GM12878 (cell line): ENCODE measurements around the gene DNAJC17. TPM values are rescaled to one million over a fixed set of nuclear protein-coding genes. Genes with fewer than 3 reads are reported as not detected.

Experiments used
- ATAC-seq: fragments of 200-7000 bp; cut with Tn5 transposase; 3 replicates; pipeline ENCODE4 v1.9.1; 2020; ENCODE audit warnings: mild to moderate bottlenecking, moderate library complexity
- BruUV-seq: library from RNA; stranded (reverse); fragments of 400-500 nt; replicated peaks from 2 replicates; lab custom pipeline; 2021; lab: Mats Ljungman, UMichigan
- CTCF ChIA-PET: fragments of 300-600 bp; sonication (Branson Sonifier 250); formaldehyde crosslinking; extraction: SDS; loops from one replicate; lab custom pipeline; 2021; ENCODE audit warnings: inconsistent platforms; lab: Yijun Ruan, JAX
- POLR2A ChIA-PET: fragments of 350-600 bp; formaldehyde crosslinking; extraction: SDS; loops from one replicate; lab custom pipeline; 2021; ENCODE audit warnings: inconsistent platforms; lab: Charles Lee
- RAD21 ChIA-PET: fragments of 300-600 bp; sonication (Branson Sonifier 250); formaldehyde crosslinking; loops from one replicate; lab custom pipeline; 2023; ENCODE audit warnings: antibody characterized with exemption; ENCODE audit not compliant: unreplicated experiment; lab: Charles Lee
- SMC1A ChIA-PET: fragments of 300-600 bp; sonication (Branson Sonifier 250); formaldehyde crosslinking; loops from one replicate; lab custom pipeline; 2023; ENCODE audit not compliant: unreplicated experiment, uncharacterized antibody; lab: Charles Lee
- DNase-seq: peaks from one replicate; pipeline ENCODE4 v3.0.0-alpha.2; 2011; ENCODE audit warnings: low read depth, low spot score
- FAIRE-seq: peaks from 3 replicates; lab custom pipeline; 2011; peaks lifted over from hg19 to GRCh38; lab: Jason Lieb, UNC
- H2AFZ ChIP-seq: 2 replicates; pipeline ENCODE4 v1.6.0; 2011; ENCODE audit warnings: low read depth, low read length, control low read depth; ENCODE audit not compliant: control insufficient read depth
- H3K27ac ChIP-seq: 2 replicates; pipeline ENCODE4 v1.5.1; 2011; ENCODE audit warnings: control low read depth; ENCODE audit not compliant: control insufficient read depth, insufficient read depth
- H3K27me3 ChIP-seq, 2 experiments: replicated peaks in 1 of 2; 2 replicates each; pipeline versions ENCODE4 v1.6.0 to v1.6.1; 2011; ENCODE audit warnings: low read length in 1 of 2; ENCODE audit not compliant: control insufficient read depth in 2 of 2, insufficient read depth in 2 of 2
- H3K36me3 ChIP-seq, 2 experiments: 2 replicates each; pipeline ENCODE4 v1.5.1; 2011; ENCODE audit warnings: low read length in 1 of 2; ENCODE audit not compliant: control insufficient read depth in 2 of 2, insufficient read depth in 2 of 2
- H3K4me1 ChIP-seq: 2 replicates; pipeline ENCODE4 v1.6.1; 2011; ENCODE audit warnings: mild to moderate bottlenecking, low read length, moderate library complexity, mixed read lengths; ENCODE audit not compliant: control insufficient read depth, insufficient read depth
- H3K4me2 ChIP-seq: 2 replicates; pipeline ENCODE4 v1.6.0; 2011; ENCODE audit warnings: control low read depth; ENCODE audit not compliant: control insufficient read depth, insufficient read depth
- H3K4me3 ChIP-seq: fragments of 200-600 bp; sonication (generic); 2 replicates; pipeline ENCODE4 v1.5.1; 2016
- H3K79me2 ChIP-seq: 2 replicates; pipeline ENCODE4 v1.6.0; 2011; ENCODE audit warnings: low read length; ENCODE audit not compliant: control insufficient read depth, insufficient read depth
- H3K9ac ChIP-seq: 2 replicates; pipeline ENCODE4 v1.8.0; 2011; ENCODE audit warnings: low read length, control low read depth, mixed read lengths; ENCODE audit not compliant: control insufficient read depth, insufficient read depth
- H3K9me3 ChIP-seq: replicated peaks from 3 replicates; pipeline ENCODE4 v1.5.1; 2011; ENCODE audit warnings: mild to moderate bottlenecking, low read length; ENCODE audit not compliant: control insufficient read depth, insufficient read depth
- H4K20me1 ChIP-seq: 2 replicates; pipeline ENCODE4 v1.6.0; 2011; ENCODE audit not compliant: control insufficient read depth, insufficient read depth
- ATF7 ChIP-seq: fragments of 450-650 bp; IDR thresholded peaks from 2 replicates; pipeline ENCODE4 v1.6.1; 2016; ENCODE audit warnings: low read depth, mild to moderate bottlenecking
- CBX3 ChIP-seq: fragments of 200-600 bp; sonication (generic); IDR thresholded peaks from 2 replicates; pipeline ENCODE4 v1.6.1; 2016; ENCODE audit warnings: low read depth, borderline replicate concordance
- FOXM1 ChIP-seq: IDR thresholded peaks from 2 replicates; pipeline ENCODE4 v1.6.1; 2012; ENCODE audit warnings: low read depth, mild to moderate bottlenecking, inconsistent platforms, low read length, moderate library complexity
- HDAC6 ChIP-seq: fragments of 200-600 bp; sonication (generic); IDR thresholded peaks from one replicate; pipeline ENCODE4 v1.8.0; 2017; ENCODE audit warnings: antibody characterized with exemption; ENCODE audit not compliant: unreplicated experiment
- NFIC ChIP-seq: IDR thresholded peaks from 2 replicates; pipeline ENCODE4 v1.6.1; 2012; ENCODE audit warnings: low read depth, mild to moderate bottlenecking, inconsistent platforms, low read length, moderate library complexity
- PAX5 ChIP-seq: IDR thresholded peaks from 2 replicates; pipeline ENCODE4 v1.6.1; 2011; ENCODE audit warnings: low read depth, low read length, borderline replicate concordance
- RFX5 ChIP-seq: IDR thresholded peaks from 2 replicates; pipeline ENCODE4 v1.6.1; 2011; ENCODE audit warnings: low read depth, low read length, improper control_type of control experiment
- RUNX3 ChIP-seq: IDR thresholded peaks from 2 replicates; pipeline ENCODE4 v1.6.1; 2012; ENCODE audit warnings: low read length, inconsistent platforms
- SREBF1 ChIP-seq: IDR thresholded peaks from 2 replicates; pipeline ENCODE4 v1.6.1; 2012; ENCODE audit warnings: mild to moderate bottlenecking, low read length
- SUZ12 ChIP-seq: fragments of 200-600 bp; sonication (generic); IDR thresholded peaks from one replicate; pipeline ENCODE4 v1.6.1; 2018; ENCODE audit warnings: antibody characterized with exemption, mild to moderate bottlenecking; ENCODE audit not compliant: unreplicated experiment
- TARDBP ChIP-seq: IDR thresholded peaks from 2 replicates; pipeline ENCODE4 v1.6.1; 2016; ENCODE audit warnings: borderline replicate concordance
- TBL1XR1 ChIP-seq: IDR thresholded peaks from 2 replicates; pipeline ENCODE4 v1.6.1; 2012; ENCODE audit warnings: low read depth, low read length, improper control_type of control experiment
- ZNF274 ChIP-seq: IDR thresholded peaks from one replicate; pipeline ENCODE4 v1.8.0; 2011; ENCODE audit not compliant: insufficient read length, insufficient read depth
- WGBS: methylation state at CpG from one replicate; pipeline ENCODE4 v1.1.6; 2016; ENCODE audit warnings: low lambda C conversion rate; ENCODE audit not compliant: insufficient replicate concordance, insufficient coverage; ENCODE audit errors: missing lambda C conversion rate; 5-methylcytosine and 5-hydroxymethylcytosine counted together
- in situ Hi-C: fragments of 300-500 bp; cut with MboI; formaldehyde crosslinking; loops from 9 replicates; pipeline ENCODE4 v1.14.3; 2018; ENCODE audit warnings: mixed read lengths
- intact Hi-C: fragments of 100-400 bp; cut with micrococcal nuclease; formaldehyde crosslinking; loops from one replicate; pipeline ENCODE4 v1.14.2; 2022; ENCODE audit not compliant: unreplicated experiment
- polyA plus RNA-seq, 11 experiments: library from polyadenylated mRNA; depleted of rRNA in 4 of 11; unstranded in 6 of 11; stranded (reverse) in 5 of 11; fragments of >200 nt; fragmentation: Nextera tagmentation in 4 of 11; fragmentation: Illumina TruSeq in 1 of 11; extraction: Ambion mirVana in 4 of 11; extraction: Trizol in 1 of 11; gene quantifications; 1 replicate in 1 of 11; 2 replicates in 10 of 11; pipeline versions ENCODE4 v1.2.1 to v1.2.3, GENCODE V29; 2011 to 2016; ENCODE audit warnings: inconsistent platforms in 2 of 11, missing spikeins in 2 of 11, low read depth in 1 of 11
- total RNA-seq, 4 experiments: library from RNA; depleted of rRNA in 3 of 4; stranded (reverse); fragments of >200 nt in 3 of 4; fragmentation: Illumina TruSeq in 1 of 4; extraction: Trizol in 1 of 4; gene quantifications; 2 replicates each; pipeline versions ENCODE4 v1.2.1 to v1.2.3, GENCODE V29; 2013 to 2021
- TF ChIP-seq, protein P1 (sequence below): IDR thresholded peaks from 2 replicates; pipeline ENCODE4 v1.6.1; 2012; ENCODE audit warnings: low read depth, low read length, improper control_type of control experiment
- TF ChIP-seq, protein P2 (sequence below): fragments of 450-650 bp; formaldehyde crosslinking; IDR thresholded peaks from 2 replicates; pipeline ENCODE4 v1.4.0; 2022; ENCODE audit warnings: mild to moderate bottlenecking, moderate library complexity

Gene DNAJC17
- total and polyA plus RNA-seq, 10 of the 15 experiments (the other 5 are each of a cell fraction or from before 2014, with no cell fraction given), result 6.1 to 62.8 (median 45.4) TPM

DNA sequence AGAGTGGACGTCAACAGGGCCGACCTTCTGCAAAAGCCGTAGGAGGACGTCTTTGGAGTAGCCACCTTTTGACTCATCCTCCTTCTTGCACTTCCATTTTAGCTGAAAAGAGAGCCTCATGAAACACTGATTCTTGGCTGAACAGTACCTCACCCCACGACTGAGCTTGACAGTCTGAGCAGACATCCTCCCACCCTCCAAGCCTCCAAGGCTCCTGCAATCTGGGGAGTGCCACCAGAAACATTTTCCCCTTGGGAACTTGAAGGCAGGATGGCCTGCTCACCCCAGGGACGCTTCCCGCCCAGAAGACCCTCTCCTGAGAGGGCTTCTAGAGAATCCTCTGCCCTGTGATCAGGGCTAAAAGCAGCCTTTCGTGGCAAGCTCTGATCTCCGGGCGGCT, 32.3 kb downstream of the DNAJC17 start (continued):
- TF ChIP-seq RUNX3 (no peak), HDAC6 (no peak), FOXM1 (no peak), TARDBP (no peak), RFX5 (no peak), TBL1XR1 (no peak), CBX3 (no peak), SUZ12 (no peak), NFIC (no peak), PAX5 (no peak), ZNF274 (no peak), ATF7 (no peak)
- TF ChIP-seq, protein P1, sequence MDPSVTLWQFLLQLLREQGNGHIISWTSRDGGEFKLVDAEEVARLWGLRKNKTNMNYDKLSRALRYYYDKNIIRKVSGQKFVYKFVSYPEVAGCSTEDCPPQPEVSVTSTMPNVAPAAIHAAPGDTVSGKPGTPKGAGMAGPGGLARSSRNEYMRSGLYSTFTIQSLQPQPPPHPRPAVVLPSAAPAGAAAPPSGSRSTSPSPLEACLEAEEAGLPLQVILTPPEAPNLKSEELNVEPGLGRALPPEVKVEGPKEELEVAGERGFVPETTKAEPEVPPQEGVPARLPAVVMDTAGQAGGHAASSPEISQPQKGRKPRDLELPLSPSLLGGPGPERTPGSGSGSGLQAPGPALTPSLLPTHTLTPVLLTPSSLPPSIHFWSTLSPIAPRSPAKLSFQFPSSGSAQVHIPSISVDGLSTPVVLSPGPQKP, result no peak

DNA sequence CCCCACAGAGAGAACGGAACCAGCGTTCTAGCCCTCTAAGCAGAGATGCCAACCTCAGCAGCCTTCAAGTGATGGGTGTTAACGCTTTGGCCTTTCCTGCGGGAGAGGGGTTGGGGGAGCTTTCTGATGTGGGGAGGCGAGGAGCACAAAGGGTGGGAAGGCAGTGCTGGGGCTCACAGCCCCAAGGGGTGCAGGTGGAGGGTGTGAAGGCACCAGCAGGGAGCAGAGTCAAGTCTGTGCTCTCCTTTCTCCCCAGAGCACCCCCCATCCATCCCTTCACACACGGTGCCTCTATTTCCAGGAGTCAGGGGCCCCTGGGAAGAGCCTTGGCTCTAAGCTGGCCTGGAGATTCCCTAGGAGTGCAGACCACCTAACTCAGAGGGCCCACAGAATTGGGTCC, 33.4 kb downstream of the DNAJC17 start:
- Histone ChIP-seq H3K9ac (no peak overlapping the region), H3K79me2 (no peaks in the 10 kb centered on the region), H3K36me3 (peaks cover 0 to 21% of the 10 kb centered on the region in 2 experiments; a peak in 3 of 4 replicates), H3K27me3 (no peaks in the 10 kb centered on the region), H3K27ac (no peak overlapping the region), H3K4me1 (peaks cover 21% of the 10 kb centered on the region), H4K20me1 (no peaks in the 10 kb centered on the region), H2AFZ (no peak overlapping the region), H3K9me3 (no peaks in the 10 kb centered on the region), H3K4me3 (no peak overlapping the region), H3K4me2 (no peak overlapping the region)
- ChIA-PET CTCF (interaction anchor here (2.4 kb wide), 1 partner anchor 9 kb away, joined by 12 read pairs; no protein-coding TSS in a partner anchor), SMC1A (interaction anchor here (1.1 kb wide), 1 partner anchor 9 kb away, joined by 3 read pairs; no protein-coding TSS in a partner anchor), POLR2A (interaction anchor here (0.6 kb wide), 1 partner anchor 415 kb away, joined by 4 read pairs; no protein-coding TSS in a partner anchor), RAD21 (interaction anchor here (1.2 kb wide), 1 partner anchor 84 kb away, joined by 5 read pairs; no protein-coding TSS in a partner anchor)
- DNase-seq, result no peak
- ATAC-seq, result no peak
- FAIRE-seq, result no peak
- no TSS peak for BruUV-seq
- intact Hi-C loops (no loop called here), in situ Hi-C loops (no loop called here)
- WGBS, result 91% methylated on average over 6 of the region's 6 CpGs
- TF ChIP-seq SREBF1, result no peak
- TF ChIP-seq, protein P2, sequence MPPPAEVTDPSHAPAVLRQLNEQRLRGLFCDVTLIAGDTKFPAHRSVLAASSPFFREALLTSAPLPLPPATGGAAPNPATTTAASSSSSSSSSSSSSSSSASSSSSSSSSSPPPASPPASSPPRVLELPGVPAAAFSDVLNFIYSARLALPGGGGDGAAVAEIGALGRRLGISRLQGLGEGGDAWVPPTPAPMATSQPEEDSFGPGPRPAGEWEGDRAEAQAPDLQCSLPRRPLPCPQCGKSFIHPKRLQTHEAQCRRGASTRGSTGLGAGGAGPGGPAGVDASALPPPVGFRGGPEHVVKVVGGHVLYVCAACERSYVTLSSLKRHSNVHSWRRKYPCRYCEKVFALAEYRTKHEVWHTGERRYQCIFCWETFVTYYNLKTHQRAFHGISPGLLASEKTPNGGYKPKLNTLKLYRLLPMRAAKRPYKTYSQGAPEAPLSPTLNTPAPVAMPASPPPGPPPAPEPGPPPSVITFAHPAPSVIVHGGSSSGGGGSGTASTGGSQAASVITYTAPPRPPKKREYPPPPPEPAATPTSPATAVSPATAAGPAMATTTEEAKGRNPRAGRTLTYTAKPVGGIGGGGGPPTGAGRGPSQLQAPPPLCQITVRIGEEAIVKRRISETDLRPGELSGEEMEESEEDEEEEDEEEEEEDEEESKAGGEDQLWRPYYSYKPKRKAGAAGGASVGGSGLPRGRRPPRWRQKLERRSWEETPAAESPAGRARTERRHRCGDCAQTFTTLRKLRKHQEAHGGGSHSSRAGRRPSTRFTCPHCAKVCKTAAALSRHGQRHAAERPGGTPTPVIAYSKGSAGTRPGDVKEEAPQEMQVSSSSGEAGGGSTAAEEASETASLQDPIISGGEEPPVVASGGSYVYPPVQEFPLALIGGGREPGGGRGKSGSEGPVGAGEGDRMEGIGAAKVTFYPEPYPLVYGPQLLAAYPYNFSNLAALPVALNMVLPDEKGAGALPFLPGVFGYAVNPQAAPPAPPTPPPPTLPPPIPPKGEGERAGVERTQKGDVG, result no peak
